HG03469 (cell line): ENCODE measurements around the gene SLC25A43.
A peak's percentile ranks its signal among the peaks of the same experiment; 100 is the strongest.
"Not testable (repeated sequence)": the region's sequence is repeated elsewhere in the genome, so short reads cannot be mapped to it uniquely, and the experiment has no call there.

Source experiments
- ATAC-seq: cut with Tn5 transposase; IDR thresholded peaks from one replicate; pipeline ENCODE4 v1.9.1; 2021; ENCODE audit warnings: mild to moderate bottlenecking, moderate library complexity, moderate number of reproducible peaks; ENCODE audit not compliant: unreplicated experiment

Gene SLC25A43

GRCh38 chrX:119398974-119399771 is at the start of gene SLC25A43:
Gene SLC25A43 (plus strand): TSS chrX:119399336. CDS start chrX:119399404, 68 bp downstream.
- ATAC-seq = peak; percentile 83

- ATAC-seq = no peak
Observed at GRCh38 chrX:119359618-119360382, 39.3 kb upstream of the SLC25A43 start.

DNA sequence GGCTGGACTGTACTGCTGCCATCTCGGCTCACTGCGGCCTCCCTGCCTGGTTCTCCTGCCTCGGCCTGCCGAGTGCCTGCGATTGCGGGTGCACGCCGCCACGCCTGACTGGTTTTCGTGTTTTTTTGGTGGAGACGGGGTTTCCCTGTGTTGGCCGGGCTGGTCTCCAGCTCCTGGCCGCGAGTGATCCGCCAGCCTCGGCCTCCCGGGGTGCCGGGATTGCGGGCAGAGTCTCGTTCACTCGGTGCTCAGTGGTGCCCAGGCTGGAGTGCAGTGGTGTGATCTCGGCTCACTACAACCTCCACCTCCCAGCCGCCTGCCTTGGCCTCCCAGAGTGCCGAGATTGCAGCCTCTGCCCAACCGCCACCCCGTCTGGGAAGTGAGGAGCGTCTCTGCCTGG is 37.7 kb upstream of the SLC25A43 start:
- ATAC-seq = not testable (repeated sequence)

DNA sequence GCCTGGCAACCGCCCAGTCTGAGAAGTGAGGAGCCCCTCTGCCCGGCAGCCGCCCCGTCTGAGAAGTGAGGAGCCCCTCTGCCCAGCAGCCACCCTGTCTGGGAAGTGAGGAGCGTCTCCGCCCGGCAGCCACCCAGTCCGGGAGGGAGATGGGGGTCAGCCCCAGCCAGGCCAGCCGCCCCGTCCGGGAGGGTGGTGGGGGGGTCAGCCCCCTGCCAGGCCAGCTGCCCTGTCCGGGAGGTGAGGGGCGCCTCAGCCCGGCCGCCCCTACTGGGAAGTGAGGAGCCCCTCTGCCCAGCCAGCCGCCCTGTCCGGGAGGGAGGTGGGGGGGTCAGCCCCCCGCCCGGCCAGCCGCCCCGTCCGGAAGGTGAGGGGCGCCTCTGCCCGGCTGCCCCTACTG is 37.1 kb upstream of the SLC25A43 start:
- ATAC-seq = not testable (repeated sequence)

GRCh38 chrX:119363391-119363790 is 35.7 kb upstream of the SLC25A43 start:
- ATAC-seq = no peak

DNA sequence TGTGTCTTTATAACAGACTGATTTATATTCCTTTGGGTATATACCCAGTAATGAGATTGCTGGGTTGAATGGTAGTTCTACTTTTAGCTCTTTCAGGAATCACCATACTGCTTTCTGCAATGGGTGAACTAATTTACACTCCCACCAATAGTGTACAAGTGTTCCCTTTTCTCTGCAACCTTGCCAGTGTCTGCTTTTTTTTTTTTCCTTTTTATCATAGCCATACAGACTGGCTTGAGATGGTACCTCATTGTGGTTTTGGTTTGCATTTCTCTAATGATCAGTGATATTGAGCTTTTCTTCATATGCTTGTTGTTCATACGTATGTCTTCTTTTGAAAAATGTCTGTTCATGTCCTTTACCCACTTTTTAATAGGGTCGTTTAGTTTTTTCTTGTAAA is 27.3 kb upstream of the SLC25A43 start:
- not testable (repeated sequence) for ATAC-seq

- no peak for ATAC-seq
Observed at GRCh38 chrX:119374736-119375135, 24.4 kb upstream of the SLC25A43 start.

DNA sequence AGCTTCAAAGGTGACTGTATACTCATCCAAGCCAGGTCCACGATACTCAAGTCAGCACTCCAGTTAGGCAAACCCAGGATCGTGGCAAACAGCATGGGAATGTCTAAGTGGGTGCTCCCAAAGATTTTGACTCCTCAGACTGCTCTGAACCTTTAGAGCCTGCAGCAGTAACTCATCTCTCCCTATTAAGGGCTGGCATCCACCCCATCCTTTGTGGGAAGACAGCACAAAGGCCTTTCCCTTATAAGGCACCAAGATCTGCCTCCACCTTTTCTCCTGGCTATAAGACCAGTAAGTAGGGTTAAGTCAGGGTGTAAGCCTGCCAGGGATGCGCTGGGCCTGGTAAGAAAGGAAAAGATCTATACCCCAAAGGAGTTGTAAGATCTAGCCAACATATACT is 23.6 kb upstream of the SLC25A43 start:
- ATAC-seq = no peak

GRCh38 chrX:119376312-119376711 is 22.8 kb upstream of the SLC25A43 start:
- no peak for ATAC-seq

DNA sequence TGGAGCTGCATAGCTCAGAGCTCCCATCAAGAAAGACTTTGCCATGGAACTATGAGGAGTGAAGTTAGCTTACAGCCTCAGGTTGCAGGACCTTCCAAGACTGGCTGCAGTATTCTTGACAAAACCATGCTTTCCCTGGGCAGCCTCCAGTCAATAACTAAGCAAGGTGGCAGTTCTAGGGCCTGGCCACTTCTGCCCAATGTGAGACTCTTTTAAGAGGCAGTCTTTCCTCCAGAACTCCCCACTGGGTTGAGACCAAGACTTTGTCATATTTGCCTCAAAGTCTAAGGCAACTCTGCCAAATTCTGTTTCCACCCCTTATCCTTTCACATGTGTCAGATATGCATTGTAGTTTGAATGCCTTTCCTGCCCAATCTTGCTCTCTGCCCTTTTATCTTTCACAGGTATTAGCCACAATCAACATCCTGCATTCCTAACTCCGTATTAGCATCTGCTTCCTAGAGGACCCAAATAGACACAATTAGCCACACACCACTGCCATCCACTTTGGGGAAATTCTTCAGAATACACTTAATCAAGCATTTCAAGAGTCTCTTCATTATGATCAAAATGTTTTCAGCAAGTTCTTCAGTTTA is 17.7 kb upstream of the SLC25A43 start:
- no peak for ATAC-seq

DNA sequence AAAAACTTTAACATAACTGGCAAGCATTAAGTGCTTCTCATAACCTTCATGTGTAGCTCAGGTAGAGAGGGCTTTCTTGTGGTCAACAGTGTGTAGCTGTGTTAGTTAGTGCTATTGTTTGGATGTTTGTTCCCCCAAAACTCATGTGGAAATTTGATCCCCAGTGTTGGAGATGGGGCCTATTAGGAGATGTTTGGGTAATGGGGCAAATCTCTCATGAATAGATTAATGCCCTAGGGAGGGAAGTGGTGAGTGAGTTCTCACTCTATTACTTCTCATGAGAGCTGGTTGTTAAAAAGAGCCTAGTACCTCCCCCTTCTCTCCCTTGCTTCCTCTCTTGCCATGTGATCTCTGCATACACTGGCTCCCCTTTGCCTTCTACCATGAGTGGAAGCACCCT is 16.5 kb upstream of the SLC25A43 start:
- ATAC-seq = no peak

GRCh38 chrX:119386685-119387084 is 12.5 kb upstream of the SLC25A43 start:
- ATAC-seq = not testable (repeated sequence)

DNA sequence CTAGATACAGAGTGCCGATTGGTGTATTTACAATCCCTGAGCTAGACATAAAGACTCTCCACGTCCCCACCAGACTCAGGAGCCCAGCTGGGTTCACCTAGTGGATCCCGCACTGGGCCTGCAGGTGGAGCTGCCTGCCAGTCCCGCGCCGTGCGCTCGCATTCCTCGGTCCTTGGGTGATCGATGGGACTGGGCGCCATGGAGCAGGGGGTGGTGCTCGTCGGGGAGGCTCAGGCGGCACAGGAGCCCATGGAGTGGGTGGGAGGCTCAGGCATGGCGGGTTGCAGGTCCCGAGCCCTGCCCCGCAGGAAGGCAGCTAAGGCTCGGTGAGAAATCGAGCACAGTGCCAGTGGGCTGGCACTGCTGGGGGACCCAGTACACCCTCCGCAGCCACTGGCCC is 11.7 kb upstream of the SLC25A43 start:
- ATAC-seq = not testable (repeated sequence)

DNA sequence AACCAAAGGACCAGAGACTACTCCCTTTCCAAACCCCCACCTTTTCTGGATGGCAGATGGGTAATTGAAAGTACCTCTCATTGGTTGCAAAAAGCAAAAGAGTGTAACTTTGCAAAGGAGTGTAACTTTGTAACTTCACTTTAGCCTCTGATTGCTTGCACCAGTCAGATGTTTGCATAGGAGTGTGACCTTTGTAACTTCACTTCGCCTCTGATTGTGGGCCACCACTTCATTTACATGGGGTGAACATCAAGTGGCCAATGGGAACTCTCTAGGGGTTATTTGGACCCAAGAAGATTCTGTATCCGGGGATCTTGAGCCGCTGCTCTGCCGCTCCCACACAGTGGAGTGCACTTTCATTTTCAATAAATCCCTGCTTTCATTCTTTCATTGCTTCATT is 9.9 kb upstream of the SLC25A43 start:
- no peak for ATAC-seq

GRCh38 chrX:119389871-119390501 is 9.2 kb upstream of the SLC25A43 start:
- ATAC-seq = no peak

DNA sequence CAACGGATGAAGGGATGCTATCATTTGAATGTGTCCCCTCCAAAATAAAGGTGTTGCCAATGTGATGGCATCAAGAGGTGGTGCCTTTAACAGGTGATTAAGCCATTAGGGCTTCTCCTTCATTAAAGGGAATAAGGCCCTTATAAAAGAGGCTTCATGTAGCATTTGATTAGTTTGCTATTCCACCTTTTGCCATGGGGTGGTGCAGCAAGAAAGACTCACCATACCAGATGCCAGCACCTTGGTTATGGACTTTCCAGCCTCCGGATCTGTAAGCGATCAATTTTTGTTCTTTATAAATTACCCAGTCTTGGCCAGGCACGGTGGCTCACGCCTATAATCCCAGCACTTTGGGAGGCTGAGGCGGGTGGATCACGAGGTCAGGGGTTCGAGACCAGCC is 7.9 kb upstream of the SLC25A43 start:
- ATAC-seq = no peak

DNA sequence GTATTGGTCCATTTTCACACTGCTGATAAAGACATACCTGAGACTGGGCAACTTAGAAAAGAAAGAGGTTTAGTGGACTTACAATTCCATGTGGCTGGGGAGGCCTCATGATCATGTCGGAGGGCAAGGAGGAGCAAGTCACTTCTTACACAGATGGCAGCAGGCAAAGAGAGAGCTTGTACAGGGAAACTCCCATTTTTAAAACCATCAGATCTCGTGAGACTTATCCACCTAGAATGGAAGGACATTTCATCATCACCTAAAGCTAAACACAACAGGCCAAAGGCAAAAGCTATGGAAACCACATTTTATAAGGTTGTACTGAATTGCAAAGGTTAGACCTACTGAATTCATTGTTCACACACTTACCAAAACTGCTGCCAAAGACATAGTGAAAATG is 6.0 kb upstream of the SLC25A43 start:
- no peak for ATAC-seq

GRCh38 chrX:119398587-119398973 is 556 bp upstream of the SLC25A43 start:
- no peak for ATAC-seq

DNA sequence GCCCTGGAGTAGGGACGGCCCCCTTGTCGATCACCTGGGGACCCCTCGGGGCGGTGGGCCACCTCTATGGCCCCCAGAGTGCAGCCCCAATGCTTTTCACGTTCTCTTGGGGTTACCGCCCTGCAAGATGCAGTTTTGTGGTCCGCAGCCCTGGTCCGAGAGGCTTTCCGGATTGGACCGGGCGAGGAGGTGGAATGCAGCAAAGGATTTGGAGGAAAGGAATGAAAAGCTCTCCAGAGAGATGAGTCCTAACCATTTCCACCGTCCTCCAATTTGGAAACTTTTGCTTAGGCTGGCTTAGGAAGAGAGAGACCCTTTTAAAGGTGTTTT is 601 bp downstream of the SLC25A43 start:
- no peak for ATAC-seq

DNA sequence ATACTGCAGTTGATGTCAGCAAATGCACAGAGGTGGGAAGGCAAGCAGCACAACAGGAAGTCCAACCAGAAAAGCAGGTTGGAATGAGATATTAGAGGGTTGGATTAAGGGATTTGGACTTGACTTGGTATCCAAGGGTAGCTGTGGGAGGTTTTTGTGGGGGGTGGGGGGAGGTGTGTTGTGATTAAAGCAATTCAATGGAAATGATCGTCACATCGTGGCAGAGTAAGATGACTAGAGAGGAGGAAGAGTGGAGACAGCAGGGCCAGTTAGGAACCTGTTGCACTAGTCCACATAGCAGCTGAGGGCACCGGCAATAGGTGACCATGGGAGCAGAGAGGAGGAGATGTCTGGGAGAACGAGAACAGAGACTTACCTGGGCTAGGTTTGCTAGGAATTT is 2.4 kb downstream of the SLC25A43 start:
- no peak for ATAC-seq

DNA sequence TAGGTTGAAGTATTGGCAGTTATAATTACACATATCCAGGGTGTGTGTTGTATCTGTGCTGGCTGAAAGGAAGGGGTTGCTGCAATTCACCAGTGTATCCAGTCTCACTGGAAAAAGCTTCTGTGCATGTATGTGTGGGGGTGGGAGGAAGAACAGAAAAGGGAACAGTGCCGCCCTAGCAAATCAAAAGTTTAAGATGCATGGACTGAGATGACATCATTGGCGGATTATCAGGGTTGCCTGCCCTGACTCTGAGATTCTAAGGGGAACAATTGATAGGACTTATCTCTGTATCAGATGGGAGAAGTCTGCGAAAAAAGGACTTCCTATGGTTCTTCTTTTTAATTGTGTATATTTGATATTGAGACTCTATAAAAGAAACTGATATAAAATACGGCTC is 3.5 kb downstream of the SLC25A43 start:
- no peak for ATAC-seq
